ENCODE data around the gene PLCD1. TPM values are rescaled to one million over a fixed set of nuclear protein-coding genes. Genes with fewer than 3 reads are reported as not detected.
A peak's percentile ranks its signal among the peaks of the same experiment; 100 is the strongest.
"Not testable (repeated sequence)": the region's sequence is repeated elsewhere in the genome, so short reads cannot be mapped to it uniquely, and the experiment has no call there.

Gene PLCD1
- total RNA-seq, 2 experiments from 2014 or later = 36.2 to 38.0 TPM

- no peaks in the 10 kb centered on the region for H3K9me3 Mint-ChIP-seq
- CTCF ChIA-PET = interaction anchor here (0.7 kb wide), 1 partner anchor 9 kb away, joined by 3 read pairs; no protein-coding TSS in a partner anchor
- H3K27ac Mint-ChIP-seq = no peak overlapping the region
- no peak overlapping the region for H3K4me3 Mint-ChIP-seq
- no peak for DNase-seq
- H3K36me3 Mint-ChIP-seq (ENCODE audit: low read depth) = no peaks in the 10 kb centered on the region
- no peaks in the 10 kb centered on the region for H3K4me1 Mint-ChIP-seq
- POLR2A ChIA-PET = no interaction called here
- H3K27me3 Mint-ChIP-seq = peaks cover 3% of the 10 kb centered on the region
Measured at GRCh38 chr3:37984051-37984450, 45.4 kb downstream of the PLCD1 start.

- no peak for DNase-seq
- ChIA-PET CTCF (interaction anchor here (2.3 kb wide), 1 partner anchor 15 kb away, joined by 7 read pairs; no protein-coding TSS in a partner anchor), POLR2A (no interaction called here)
- Mint-ChIP-seq H3K4me3 (no peak overlapping the region), H3K36me3 (ENCODE audit: low read depth) (no peaks in the 10 kb centered on the region), H3K9me3 (no peaks in the 10 kb centered on the region), H3K27me3 (peaks cover 3% of the 10 kb centered on the region), H3K27ac (no peak overlapping the region), H3K4me1 (no peaks in the 10 kb centered on the region)
Measured at GRCh38 chr3:37982331-37982730, 47.1 kb downstream of the PLCD1 start.

DNA sequence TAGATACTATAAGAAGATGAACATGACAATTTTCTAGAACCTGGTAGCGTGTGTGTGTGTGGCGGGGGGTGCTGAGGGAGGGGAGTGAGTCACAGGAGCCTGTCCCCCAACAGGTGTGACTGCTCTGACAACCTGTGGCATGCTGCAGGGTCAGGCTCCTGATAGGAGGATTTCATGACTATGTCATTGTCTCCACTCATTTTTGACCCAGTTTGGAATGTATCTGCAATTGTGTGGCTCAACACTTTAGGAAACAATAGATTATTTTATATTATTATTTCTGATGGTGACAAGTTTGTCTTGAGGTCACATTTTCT is 48.1 kb downstream of the PLCD1 start:
- H3K36me3 Mint-ChIP-seq (ENCODE audit: low read depth) = no peaks in the 10 kb centered on the region
- POLR2A ChIA-PET = no interaction called here
- CTCF ChIA-PET = interaction anchor here (2.3 kb wide), 1 partner anchor 16 kb away, joined by 7 read pairs; no protein-coding TSS in a partner anchor
- H3K4me1 Mint-ChIP-seq = no peaks in the 10 kb centered on the region
- no peak overlapping the region for H3K4me3 Mint-ChIP-seq
- H3K27me3 Mint-ChIP-seq = peaks cover 3% of the 10 kb centered on the region
- DNase-seq = no peak
- no peaks in the 10 kb centered on the region for H3K9me3 Mint-ChIP-seq
- H3K27ac Mint-ChIP-seq = no peak overlapping the region

GRCh38 chr3:37980462-37981347 is 48.7 kb downstream of the PLCD1 start:
- ChIA-PET POLR2A (no interaction called here), CTCF (interaction anchor here (1.3 to 3.3 kb wide), 4 partner anchors 11 to 23 kb away, joined by 4 to 22 read pairs (median 6); no protein-coding TSS in a partner anchor)
- no peak overlapping the region for H3K27ac Mint-ChIP-seq
- H3K4me1 Mint-ChIP-seq = no peaks in the 10 kb centered on the region
- no peak for DNase-seq
- H3K27me3 Mint-ChIP-seq = peaks cover 3% of the 10 kb centered on the region
- H3K36me3 Mint-ChIP-seq (ENCODE audit: low read depth) = no peaks in the 10 kb centered on the region
- no peak overlapping the region for H3K4me3 Mint-ChIP-seq
- H3K9me3 Mint-ChIP-seq = no peaks in the 10 kb centered on the region

- Mint-ChIP-seq H3K9me3 (no peaks in the 10 kb centered on the region), H3K36me3 (ENCODE audit: low read depth) (no peaks in the 10 kb centered on the region), H3K4me3 (no peak overlapping the region), H3K27me3 (peaks cover 3% of the 10 kb centered on the region), H3K4me1 (peaks cover 3% of the 10 kb centered on the region), H3K27ac (no peak overlapping the region)
- ChIA-PET CTCF (interaction anchor here (1.1 to 3.3 kb wide), 5 partner anchors 10 to 24 kb away, joined by 4 to 22 read pairs (median 5); no protein-coding TSS in a partner anchor), POLR2A (no interaction called here)
- no peak for DNase-seq
Measured at GRCh38 chr3:37979541-37980461, 49.6 kb downstream of the PLCD1 start.

GRCh38 chr3:37974121-37975083 is 55.0 kb downstream of the PLCD1 start:
- DNase-seq = peak; percentile 76
- Mint-ChIP-seq H3K9me3 (no peaks in the 10 kb centered on the region), H3K27ac (no peak overlapping the region), H3K36me3 (ENCODE audit: low read depth) (no peaks in the 10 kb centered on the region), H3K4me3 (no peak overlapping the region), H3K4me1 (peaks cover 6% of the 10 kb centered on the region), H3K27me3 (no peaks in the 10 kb centered on the region)
- ChIA-PET POLR2A (interaction anchor here (1.1 to 2.1 kb wide), 2 partner anchors 20 to 190 kb away, joined by 4 to 5 read pairs; partner anchors contain the start of gene OXSR1), CTCF (interaction anchor here (0.6 to 3.3 kb wide), 31 partner anchors 9 to 547 kb away, joined by 3 to 23 read pairs (median 4); partner anchors contain the start of genes DLEC1, EXOG and XYLB)

- Mint-ChIP-seq H3K9me3 (no peaks in the 10 kb centered on the region), H3K27me3 (no peaks in the 10 kb centered on the region), H3K27ac (no peak overlapping the region), H3K36me3 (ENCODE audit: low read depth) (no peaks in the 10 kb centered on the region), H3K4me3 (no peak overlapping the region), H3K4me1 (peaks cover 6% of the 10 kb centered on the region)
- ChIA-PET CTCF (interaction anchor here (0.6 to 3.3 kb wide), 20 partner anchors 8 to 523 kb away, joined by 3 to 23 read pairs (median 3); partner anchors contain the start of genes ACAA1, DLEC1 and EXOG), POLR2A (interaction anchor here (2.1 kb wide), 1 partner anchor 21 kb away, joined by 5 read pairs; no protein-coding TSS in a partner anchor)
- DNase-seq = no peak
Measured at GRCh38 chr3:37973246-37974054, 56.0 kb downstream of the PLCD1 start.

DNA sequence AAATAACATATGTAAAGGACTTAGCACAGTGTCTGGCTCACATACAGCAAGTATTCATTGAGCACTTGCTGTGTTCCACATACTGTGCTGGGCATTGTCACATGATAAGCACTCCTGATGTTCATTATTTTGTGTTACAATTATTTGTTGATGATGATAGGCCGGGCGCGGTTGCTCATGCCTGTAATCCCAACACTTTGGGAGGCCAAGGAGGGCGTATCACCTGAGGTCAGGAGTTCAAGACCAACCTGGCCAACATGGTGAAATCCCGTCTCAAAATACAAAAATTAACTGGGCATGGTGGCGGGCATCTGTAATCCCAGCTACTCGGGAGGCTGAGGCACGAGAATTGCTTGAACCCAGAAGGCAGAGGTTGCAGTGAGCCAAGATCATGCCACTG is 57.4 kb downstream of the PLCD1 start:
- H3K36me3 Mint-ChIP-seq (ENCODE audit: low read depth); H3K27me3 Mint-ChIP-seq; H3K9me3 Mint-ChIP-seq; H3K4me1 Mint-ChIP-seq; H3K4me3 Mint-ChIP-seq; H3K27ac Mint-ChIP-seq; POLR2A ChIA-PET; DNase-seq: not testable (repeated sequence)
- CTCF ChIA-PET = interaction anchor here (1.1 to 1.5 kb wide), 5 partner anchors 11 to 508 kb away, joined by 3 read pairs; partner anchors contain the start of gene ACAA1

- CTCF ChIA-PET = interaction anchor here (1.1 to 1.5 kb wide), 3 partner anchors 14 to 509 kb away, joined by 3 read pairs; no protein-coding TSS in a partner anchor
- Mint-ChIP-seq H3K36me3 (ENCODE audit: low read depth) (no peaks in the 10 kb centered on the region), H3K27ac (no peak overlapping the region), H3K27me3 (no peaks in the 10 kb centered on the region), H3K4me3 (no peak overlapping the region), H3K4me1 (peaks cover 6% of the 10 kb centered on the region), H3K9me3 (no peaks in the 10 kb centered on the region)
- no peak for DNase-seq
- POLR2A ChIA-PET = no interaction called here
Measured at GRCh38 chr3:37971467-37971866, 58.0 kb downstream of the PLCD1 start.

- Mint-ChIP-seq H3K4me3 (no peak overlapping the region), H3K27ac (no peak overlapping the region), H3K36me3 (ENCODE audit: low read depth) (no peaks in the 10 kb centered on the region), H3K27me3 (no peaks in the 10 kb centered on the region), H3K4me1 (peaks cover 6% of the 10 kb centered on the region), H3K9me3 (no peaks in the 10 kb centered on the region)
- CTCF ChIA-PET = interaction anchor here (1.1 to 5.4 kb wide), 5 partner anchors 9 to 116 kb away, joined by 3 to 129 read pairs (median 3); no protein-coding TSS in a partner anchor
- POLR2A ChIA-PET = no interaction called here
- DNase-seq = no peak
Measured at GRCh38 chr3:37970802-37971201, 58.6 kb downstream of the PLCD1 start.

GRCh38 chr3:37969596-37970100 is 59.8 kb downstream of the PLCD1 start:
- Mint-ChIP-seq H3K9me3 (no peaks in the 10 kb centered on the region), H3K27me3 (peaks cover 6% of the 10 kb centered on the region), H3K4me1 (peaks cover 1% of the 10 kb centered on the region), H3K4me3 (no peak overlapping the region), H3K36me3 (ENCODE audit: low read depth) (no peaks in the 10 kb centered on the region), H3K27ac (no peak overlapping the region)
- ChIA-PET CTCF (interaction anchor here (1.0 to 5.4 kb wide), 5 partner anchors 8 to 115 kb away, joined by 3 to 129 read pairs (median 4); no protein-coding TSS in a partner anchor), POLR2A (no interaction called here)
- no peak for DNase-seq
